ENCODE data around the gene B3GALT6. TPM values are rescaled to one million over a fixed set of nuclear protein-coding genes. Genes with fewer than 3 reads are reported as not detected.
"Not testable (repeated sequence)": the region's sequence is repeated elsewhere in the genome, so short reads cannot be mapped to it uniquely, and the experiment has no call there.

Gene B3GALT6
- polyA plus RNA-seq (ENCODE audit: insufficient read length), result 19.0 TPM
- long read RNA-seq, donor 1, transcript B3GALT6-202 (1 exons, 2,816 nt), result minor isoform, 21 of 88 reads
- long read RNA-seq, donor 1, transcript B3GALT6-201 (1 exons, 2,783 nt), result major isoform, 67 of 88 reads
- long read RNA-seq, donor 1, partial matches to known transcripts, result 0 of 88 reads
- long read RNA-seq, donor 1, other reads (novel, unspliced or antisense), result 0 of 88 reads
- long read RNA-seq, donor 2, transcript B3GALT6-201 (1 exons, 2,783 nt), result major isoform, 35 of 54 reads
- long read RNA-seq, donor 2, transcript B3GALT6-202 (1 exons, 2,816 nt), result minor isoform, 19 of 54 reads
- long read RNA-seq, donor 2, partial matches to known transcripts, result 0 of 54 reads
- long read RNA-seq, donor 2, other reads (novel, unspliced or antisense), result 0 of 54 reads
- long read RNA-seq, donor 3, transcript B3GALT6-202 (1 exons, 2,816 nt), result minor isoform, 6 of 61 reads
- long read RNA-seq, donor 3, transcript B3GALT6-201 (1 exons, 2,783 nt), result major isoform, 55 of 61 reads
- long read RNA-seq, donor 3, partial matches to known transcripts, result 0 of 61 reads
- long read RNA-seq, donor 3, other reads (novel, unspliced or antisense), result 0 of 61 reads
- long read RNA-seq, donor 4, transcript B3GALT6-201 (1 exons, 2,783 nt), result major isoform, 13 of 13 reads
- long read RNA-seq, donor 4, partial matches to known transcripts, result 0 of 13 reads
- long read RNA-seq, donor 4, other reads (novel, unspliced or antisense), result 0 of 13 reads
- long read RNA-seq, donor 5, transcript B3GALT6-201 (1 exons, 2,783 nt), result major isoform, 58 of 85 reads
- long read RNA-seq, donor 5, transcript B3GALT6-202 (1 exons, 2,816 nt), result minor isoform, 27 of 85 reads
- long read RNA-seq, donor 5, partial matches to known transcripts, result 0 of 85 reads
- long read RNA-seq, donor 5, other reads (novel, unspliced or antisense), result 0 of 85 reads
- long read RNA-seq, donor 6, transcript B3GALT6-202 (1 exons, 2,816 nt), result minor isoform, 16 of 75 reads
- long read RNA-seq, donor 6, transcript B3GALT6-201 (1 exons, 2,783 nt), result major isoform, 59 of 75 reads
- long read RNA-seq, donor 6, partial matches to known transcripts, result 0 of 75 reads
- long read RNA-seq, donor 6, other reads (novel, unspliced or antisense), result 0 of 75 reads
- long read RNA-seq, donor 7, transcript B3GALT6-201 (1 exons, 2,783 nt), result major isoform, 59 of 83 reads
- long read RNA-seq, donor 7, transcript B3GALT6-202 (1 exons, 2,816 nt), result minor isoform, 24 of 83 reads
- long read RNA-seq, donor 7, partial matches to known transcripts, result 0 of 83 reads
- long read RNA-seq, donor 7, other reads (novel, unspliced or antisense), result 0 of 83 reads
- long read RNA-seq, donor 8, transcript B3GALT6-202 (1 exons, 2,816 nt), result minor isoform, 8 of 21 reads
- long read RNA-seq, donor 8, transcript B3GALT6-201 (1 exons, 2,783 nt), result major isoform, 13 of 21 reads
- long read RNA-seq, donor 8, partial matches to known transcripts, result 0 of 21 reads
- long read RNA-seq, donor 8, other reads (novel, unspliced or antisense), result 0 of 21 reads

- no peak for DNase-seq
These were observed at the start of gene B3GALT6 for GRCh38 chr1:1232208-1232795. B3GALT6 (plus strand) TSS chr1:1232237; CDS start chr1:1232279, 42 bp downstream.

- DNase-seq, result no peak
These were observed 49.4 kb upstream of the B3GALT6 start for GRCh38 chr1:1182491-1183220.

- no peak for DNase-seq
These were observed 48.8 kb upstream of the B3GALT6 start for GRCh38 chr1:1183221-1183747.

GRCh38 chr1:1183833-1184775, 47.9 kb upstream of the B3GALT6 start:
- DNase-seq, result no peak

GRCh38 chr1:1185101-1185765, 46.8 kb upstream of the B3GALT6 start:
- no peak for DNase-seq

- DNase-seq, result no peak
These were observed 44.1 kb upstream of the B3GALT6 start for GRCh38 chr1:1187938-1188337.

DNA sequence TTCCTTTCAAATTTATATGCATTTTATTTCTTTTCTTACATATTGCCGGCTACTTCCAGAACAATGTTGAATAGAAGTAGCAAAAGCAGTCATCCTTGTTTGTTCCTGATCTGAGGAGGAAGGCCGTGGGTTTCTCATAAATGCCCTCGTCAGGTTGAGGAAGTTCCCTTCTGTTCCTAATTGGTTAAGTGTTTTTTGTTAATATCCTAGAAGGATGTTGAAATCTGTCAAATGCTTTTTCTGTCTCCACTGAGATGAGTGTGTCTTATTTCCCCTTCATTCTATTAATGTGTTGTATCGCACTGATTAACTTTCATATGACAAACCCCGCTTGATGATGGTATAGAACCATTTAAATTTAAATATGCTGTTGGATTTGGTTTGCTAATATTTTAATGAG, 42.9 kb upstream of the B3GALT6 start:
- no peak for DNase-seq

DNA sequence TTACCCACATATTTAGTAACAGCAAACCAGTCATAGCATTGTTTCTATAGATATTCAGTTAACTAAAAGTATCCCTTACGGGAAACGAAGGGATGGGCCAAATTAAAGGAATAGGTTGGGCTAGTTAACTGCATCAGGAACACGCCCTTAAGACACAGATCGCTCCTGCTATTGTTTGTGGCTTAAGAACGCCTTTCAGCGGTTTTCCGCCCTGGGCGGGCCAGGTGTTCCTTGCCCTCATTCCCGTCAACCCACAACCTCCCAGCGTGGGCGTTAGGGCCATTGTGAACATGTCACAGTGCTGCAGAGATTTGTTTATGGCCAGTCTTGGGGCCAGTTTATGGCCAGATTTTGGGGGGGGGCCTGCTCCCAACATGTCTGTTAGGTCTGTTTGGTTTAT, 40.3 kb upstream of the B3GALT6 start:
- no peak for DNase-seq

DNA sequence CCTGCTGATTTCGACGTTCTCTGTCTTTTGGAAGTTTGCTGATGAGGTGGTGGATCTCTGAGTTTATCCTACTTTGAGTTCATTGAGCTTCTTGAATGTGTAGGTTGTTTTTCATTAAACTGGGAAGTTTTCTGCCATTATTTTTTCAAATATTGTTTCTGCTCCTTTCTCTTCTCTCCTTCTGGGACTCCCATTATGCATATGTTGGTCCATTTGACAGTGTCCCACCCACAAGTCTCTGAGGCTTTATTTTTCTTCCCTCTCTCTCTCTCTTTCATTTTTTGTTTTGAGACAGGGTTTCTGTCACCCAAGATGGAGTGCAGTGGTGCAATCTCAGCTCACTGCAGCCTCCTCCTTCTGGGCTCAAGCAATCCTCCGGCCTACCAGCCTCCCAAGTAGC, 37.3 kb upstream of the B3GALT6 start:
- DNase-seq, result no peak

- DNase-seq, result not testable (repeated sequence)
These were observed 36.3 kb upstream of the B3GALT6 start for GRCh38 chr1:1195726-1196125.

GRCh38 chr1:1196431-1197187, 35.4 kb upstream of the B3GALT6 start:
- DNase-seq, result no peak

GRCh38 chr1:1197188-1197500, 34.9 kb upstream of the B3GALT6 start:
- no peak for DNase-seq

GRCh38 chr1:1197551-1198422, 34.2 kb upstream of the B3GALT6 start:
- DNase-seq, result no peak

GRCh38 chr1:1198423-1199140, 33.5 kb upstream of the B3GALT6 start:
- no peak for DNase-seq

DNA sequence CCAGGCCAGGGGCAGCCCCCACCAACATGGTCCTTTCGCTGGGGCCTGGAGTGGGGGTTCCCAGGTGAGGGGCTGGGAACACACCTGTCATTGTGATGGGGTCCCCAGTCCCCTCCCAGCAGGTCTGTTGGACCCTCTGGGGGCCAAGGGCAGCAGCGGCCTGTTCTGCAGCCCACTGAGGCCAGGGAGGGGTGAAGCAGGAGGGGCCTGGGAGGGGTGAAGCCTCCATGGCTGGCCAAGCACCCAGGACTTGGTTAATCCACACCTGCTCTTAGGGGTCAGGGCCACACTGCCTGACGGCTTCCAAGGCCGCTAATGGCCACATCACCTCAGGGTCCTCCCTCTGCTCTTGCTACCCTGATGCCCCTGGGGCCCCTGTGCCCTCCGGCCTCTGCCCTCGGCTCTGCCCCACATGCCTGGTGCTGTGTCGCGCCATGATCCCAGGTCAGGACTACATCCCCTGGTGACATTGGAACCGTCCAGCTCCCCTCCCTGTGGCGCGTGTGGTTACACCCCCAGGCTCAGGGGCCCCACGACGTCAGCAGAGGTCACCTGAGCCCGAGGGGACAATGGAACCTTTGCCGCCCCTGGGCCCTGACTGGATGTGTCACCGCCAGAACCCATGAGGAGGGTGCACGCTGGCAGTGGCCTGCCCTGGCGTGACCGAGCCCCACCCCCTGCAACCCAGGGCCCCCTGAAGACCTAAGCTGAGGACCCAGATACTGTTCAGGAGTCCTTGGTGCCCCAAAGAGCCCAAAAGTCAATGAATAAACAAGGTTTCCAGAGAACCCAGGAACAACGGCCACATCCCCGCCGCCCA, 32.7 kb upstream of the B3GALT6 start:
- no peak for DNase-seq
